PC-9 (cell line): ENCODE measurements around the gene GPR34. TPM values are rescaled to one million over a fixed set of nuclear protein-coding genes. Genes with fewer than 3 reads are reported as not detected.

Source experiments
- BruUV-seq: library from RNA; stranded (reverse); fragments of 400-500 nt; replicated peaks from 2 replicates; lab custom pipeline; 2021; lab: Mats Ljungman, UMichigan
- CTCF ChIA-PET: fragments of 300-600 bp; sonication (Branson Sonifier 250); formaldehyde crosslinking; loops from one replicate; lab custom pipeline; 2022; ENCODE audit warnings: antibody characterized with exemption; lab: Charles Lee
- POLR2A ChIA-PET: fragments of 300-600 bp; sonication (Branson Sonifier 250); formaldehyde crosslinking; loops from one replicate; lab custom pipeline; 2022; ENCODE audit warnings: antibody characterized with exemption; ENCODE audit not compliant: unreplicated experiment; lab: Charles Lee
- DNase-seq, 2 experiments: peaks; one replicate each; pipeline versions ENCODE4 v3.0.0 to v3.0.0-alpha.2; 2015 to 2022; ENCODE audit warnings: mixed read lengths in 1 of 2
- H2AFZ ChIP-seq: fragments of 200-600 bp; sonication (generic); 2 replicates; pipeline ENCODE4 v1.8.1; 2017; ENCODE audit warnings: antibody characterized with exemption
- H3F3A ChIP-seq: fragments of 200-600 bp; sonication (generic); 2 replicates; pipeline ENCODE4 v1.8.1; 2017; ENCODE audit warnings: antibody characterized with exemption, mild to moderate bottlenecking, low read depth; ENCODE audit not compliant: insufficient read depth
- H3K27ac ChIP-seq: fragments of 200-600 bp; sonication (generic); 2 replicates; pipeline ENCODE4 v1.6.1; 2016; ENCODE audit warnings: mixed run types
- H3K27me3 ChIP-seq: fragments of 200-600 bp; sonication (generic); 2 replicates; pipeline ENCODE4 v1.6.1; 2016; ENCODE audit warnings: low read depth, mixed run types; ENCODE audit not compliant: insufficient read depth
- H3K36me3 ChIP-seq: fragments of 200-600 bp; sonication (generic); 2 replicates; pipeline ENCODE4 v1.6.1; 2016; ENCODE audit warnings: low read depth, mixed run types
- H3K4me1 ChIP-seq: fragments of 200-600 bp; sonication (generic); replicated peaks from 2 replicates; pipeline ENCODE4 v1.6.1; 2016; ENCODE audit warnings: mixed run types; ENCODE audit not compliant: insufficient read depth
- H3K4me2 ChIP-seq: fragments of 200-600 bp; sonication (generic); 2 replicates; pipeline ENCODE4 v1.6.1; 2017; ENCODE audit warnings: mixed run types
- H3K4me3 ChIP-seq: fragments of 200-600 bp; sonication (generic); 2 replicates; pipeline ENCODE4 v1.6.1; 2016; ENCODE audit warnings: mixed run types
- H3K79me2 ChIP-seq: fragments of 200-600 bp; sonication (generic); 2 replicates; pipeline ENCODE4 v1.6.1; 2017; ENCODE audit warnings: low read depth, mixed run types
- H3K9me2 ChIP-seq: fragments of 200-600 bp; sonication (generic); 2 replicates; pipeline ENCODE4 v1.8.1; 2017; ENCODE audit warnings: mild to moderate bottlenecking; ENCODE audit not compliant: insufficient read depth
- H3K9me3 ChIP-seq: fragments of 200-600 bp; sonication (generic); 2 replicates; pipeline ENCODE4 v1.8.1; 2016; ENCODE audit warnings: low read depth; ENCODE audit not compliant: insufficient read depth
- H4K20me1 ChIP-seq: fragments of 200-600 bp; sonication (generic); 2 replicates; pipeline ENCODE4 v1.8.1; 2017; ENCODE audit not compliant: insufficient read depth
- CTCF ChIP-seq: fragments of 200-600 bp; sonication (generic); conservative IDR thresholded peaks from 2 replicates; pipeline ENCODE4 v1.6.1; 2017; ENCODE audit warnings: mixed run types, antibody characterized with exemption, mild to moderate bottlenecking, moderate library complexity
- EZH2 ChIP-seq: fragments of 200-600 bp; sonication (generic); IDR thresholded peaks from 2 replicates; pipeline ENCODE4 v1.8.0; 2017; ENCODE audit warnings: antibody characterized with exemption, low read depth
- intact Hi-C: fragments of 100-400 bp; cut with micrococcal nuclease; formaldehyde crosslinking; loops from one replicate; pipeline ENCODE4 v1.10.0; 2022; ENCODE audit not compliant: unreplicated experiment
- total RNA-seq: library from RNA; stranded (reverse); gene quantifications from 2 replicates; pipeline ENCODE4 v1.2.3, GENCODE V29; 2021

The GPR34 gene
- total RNA-seq, 1 experiment from 2014 or later = not detected

- Histone ChIP-seq H2AFZ (no peak overlapping the region), H3K4me3 (no peak overlapping the region), H3K36me3 (no peaks in the 10 kb centered on the region), H3K79me2 (no peaks in the 10 kb centered on the region), H3F3A (no peaks in the 10 kb centered on the region), H3K9me2 (no peaks in the 10 kb centered on the region), H4K20me1 (no peaks in the 10 kb centered on the region), H3K9me3 (no peaks in the 10 kb centered on the region), H3K27me3 (no peaks in the 10 kb centered on the region), H3K4me1 (no peaks in the 10 kb centered on the region), H3K4me2 (no peak overlapping the region), H3K27ac (no peak overlapping the region)
- POLR2A ChIA-PET = no interaction called here
- DNase-seq = no peak
- CTCF ChIA-PET = no interaction called here
- intact Hi-C loops = no loop called here
- no TSS peak for BruUV-seq
- TF ChIP-seq EZH2 (no peak), CTCF (no peak)
Measured at GRCh38 chrX:41664908-41665307, 23.9 kb upstream of the GPR34 start.

- H2AFZ ChIP-seq = no peak overlapping the region
- POLR2A ChIA-PET = no interaction called here
- no peaks in the 10 kb centered on the region for H3K79me2 ChIP-seq
- H3F3A ChIP-seq = no peaks in the 10 kb centered on the region
- no peaks in the 10 kb centered on the region for H3K27me3 ChIP-seq
- H3K4me2 ChIP-seq = no peak overlapping the region
- no peak for TF ChIP-seq EZH2
- TF ChIP-seq CTCF = no peak
- H4K20me1 ChIP-seq = no peaks in the 10 kb centered on the region
- no TSS peak for BruUV-seq
- H3K4me1 ChIP-seq = no peaks in the 10 kb centered on the region
- no peak overlapping the region for H3K4me3 ChIP-seq
- intact Hi-C loops = no loop called here
- H3K9me2 ChIP-seq = no peaks in the 10 kb centered on the region
- no peaks in the 10 kb centered on the region for H3K9me3 ChIP-seq
- no peak for DNase-seq
- no peak overlapping the region for H3K27ac ChIP-seq
- CTCF ChIA-PET = no interaction called here
- no peaks in the 10 kb centered on the region for H3K36me3 ChIP-seq
Measured at GRCh38 chrX:41665686-41666085, 23.1 kb upstream of the GPR34 start.

GRCh38 chrX:41666251-41666650 lies 22.5 kb upstream of the GPR34 start:
- Histone ChIP-seq H3F3A (no peaks in the 10 kb centered on the region), H3K79me2 (no peaks in the 10 kb centered on the region), H3K27me3 (no peaks in the 10 kb centered on the region), H3K9me3 (no peaks in the 10 kb centered on the region), H2AFZ (no peak overlapping the region), H4K20me1 (no peaks in the 10 kb centered on the region), H3K4me2 (no peak overlapping the region), H3K4me3 (no peak overlapping the region), H3K27ac (no peak overlapping the region), H3K9me2 (no peaks in the 10 kb centered on the region), H3K36me3 (no peaks in the 10 kb centered on the region), H3K4me1 (no peaks in the 10 kb centered on the region)
- no peak for TF ChIP-seq CTCF
- TF ChIP-seq EZH2 = no peak
- POLR2A ChIA-PET = no interaction called here
- intact Hi-C loops = no loop called here
- CTCF ChIA-PET = no interaction called here
- BruUV-seq = no TSS peak
- DNase-seq = no peak
